ENCODE measurements around the gene HSH2D. TPM values are rescaled to one million over a fixed set of nuclear protein-coding genes. Genes with fewer than 3 reads are reported as not detected.

HSH2D gene
- total and polyA plus RNA-seq, 2 experiments from 2014 or later = 3.5 to 4.0 TPM

DNA sequence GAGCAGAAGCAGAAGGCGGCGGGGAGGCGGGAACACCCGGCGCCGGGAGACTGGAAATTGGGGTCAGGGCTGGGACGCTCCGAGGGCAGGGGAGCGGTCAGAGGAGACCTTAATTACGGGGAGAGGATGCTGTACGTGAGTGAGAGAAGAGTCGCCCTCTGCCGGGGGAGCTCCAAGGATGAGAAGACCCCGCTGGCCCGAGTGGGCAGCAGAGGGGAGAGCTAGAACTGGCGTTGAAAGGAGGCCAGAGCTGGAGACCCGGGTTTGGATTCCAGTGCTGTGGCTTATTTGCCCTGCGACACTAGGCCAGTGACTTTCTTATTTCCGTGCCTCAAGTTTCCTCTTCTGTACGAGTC lies 42.3 kb downstream of the HSH2D start:
- Histone ChIP-seq H3K27ac (peak overlapping the region; percentile 85), H3K4me2 (peak overlapping the region; percentile 85), H3K79me2 (peaks cover 39% of the 10 kb centered on the region), H3K9me2 (replicated peaks; ENCODE audit: insufficient read depth) (no peaks in the 10 kb centered on the region), H3K4me1 (ENCODE audit: insufficient read depth) (peaks cover 8% of the 10 kb centered on the region), H3K9me3 (ENCODE audit: low read depth) (no peaks in the 10 kb centered on the region), H3K36me3 (replicated peaks; ENCODE audit: insufficient read depth, low read depth) (no peaks in the 10 kb centered on the region), H2AFZ (peak overlapping the region; percentile 55), H4K20me1 (ENCODE audit: insufficient read depth, poor library complexity, severe bottlenecking) (no peaks in the 10 kb centered on the region), H3K27me3 (no peaks in the 10 kb centered on the region), H3K4me3 (peak overlapping the region; percentile 60)
- TF ChIP-seq EZH2phosphoT487 (IDR thresholded peaks at IDR 0.05; ENCODE audit: low read depth, severe bottlenecking, unreplicated experiment) = no peak
- TF ChIP-seq, protein P1, sequence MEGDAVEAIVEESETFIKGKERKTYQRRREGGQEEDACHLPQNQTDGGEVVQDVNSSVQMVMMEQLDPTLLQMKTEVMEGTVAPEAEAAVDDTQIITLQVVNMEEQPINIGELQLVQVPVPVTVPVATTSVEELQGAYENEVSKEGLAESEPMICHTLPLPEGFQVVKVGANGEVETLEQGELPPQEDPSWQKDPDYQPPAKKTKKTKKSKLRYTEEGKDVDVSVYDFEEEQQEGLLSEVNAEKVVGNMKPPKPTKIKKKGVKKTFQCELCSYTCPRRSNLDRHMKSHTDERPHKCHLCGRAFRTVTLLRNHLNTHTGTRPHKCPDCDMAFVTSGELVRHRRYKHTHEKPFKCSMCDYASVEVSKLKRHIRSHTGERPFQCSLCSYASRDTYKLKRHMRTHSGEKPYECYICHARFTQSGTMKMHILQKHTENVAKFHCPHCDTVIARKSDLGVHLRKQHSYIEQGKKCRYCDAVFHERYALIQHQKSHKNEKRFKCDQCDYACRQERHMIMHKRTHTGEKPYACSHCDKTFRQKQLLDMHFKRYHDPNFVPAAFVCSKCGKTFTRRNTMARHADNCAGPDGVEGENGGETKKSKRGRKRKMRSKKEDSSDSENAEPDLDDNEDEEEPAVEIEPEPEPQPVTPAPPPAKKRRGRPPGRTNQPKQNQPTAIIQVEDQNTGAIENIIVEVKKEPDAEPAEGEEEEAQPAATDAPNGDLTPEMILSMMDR (IDR thresholded peaks at IDR 0.05; ENCODE audit: poor library complexity) = peak; percentile 50
- WGBS (ENCODE audit: low lambda C conversion rate, missing lambda C conversion rate) = under 1% methylated on average over 20 of the region's 20 CpGs
- DNase-seq (ENCODE audit: low spot score) = peak; percentile 70

- Histone ChIP-seq H3K4me1 (ENCODE audit: insufficient read depth) (peaks cover 8% of the 10 kb centered on the region), H3K36me3 (replicated peaks; ENCODE audit: insufficient read depth, low read depth) (no peaks in the 10 kb centered on the region), H3K4me3 (no peak overlapping the region), H4K20me1 (ENCODE audit: insufficient read depth, poor library complexity, severe bottlenecking) (no peaks in the 10 kb centered on the region), H2AFZ (no peak overlapping the region), H3K27me3 (no peaks in the 10 kb centered on the region), H3K79me2 (peaks cover 39% of the 10 kb centered on the region), H3K9me2 (replicated peaks; ENCODE audit: insufficient read depth) (no peaks in the 10 kb centered on the region), H3K9me3 (ENCODE audit: low read depth) (no peaks in the 10 kb centered on the region), H3K27ac (no peak overlapping the region), H3K4me2 (no peak overlapping the region)
- 98% methylated on average over 3 of the region's 3 CpGs for WGBS (ENCODE audit: low lambda C conversion rate, missing lambda C conversion rate)
- no peak for DNase-seq (ENCODE audit: low spot score)
- no peak for TF ChIP-seq EZH2 (IDR thresholded peaks at IDR 0.05; ENCODE audit: borderline replicate concordance)
- TF ChIP-seq, protein P1 (IDR thresholded peaks at IDR 0.05; ENCODE audit: poor library complexity) = no peak
- TF ChIP-seq EZH2phosphoT487 (IDR thresholded peaks at IDR 0.05; ENCODE audit: low read depth, severe bottlenecking, unreplicated experiment) = no peak
Observed at GRCh38 chr19:16188521-16188920, 45.0 kb downstream of the HSH2D start.

DNA sequence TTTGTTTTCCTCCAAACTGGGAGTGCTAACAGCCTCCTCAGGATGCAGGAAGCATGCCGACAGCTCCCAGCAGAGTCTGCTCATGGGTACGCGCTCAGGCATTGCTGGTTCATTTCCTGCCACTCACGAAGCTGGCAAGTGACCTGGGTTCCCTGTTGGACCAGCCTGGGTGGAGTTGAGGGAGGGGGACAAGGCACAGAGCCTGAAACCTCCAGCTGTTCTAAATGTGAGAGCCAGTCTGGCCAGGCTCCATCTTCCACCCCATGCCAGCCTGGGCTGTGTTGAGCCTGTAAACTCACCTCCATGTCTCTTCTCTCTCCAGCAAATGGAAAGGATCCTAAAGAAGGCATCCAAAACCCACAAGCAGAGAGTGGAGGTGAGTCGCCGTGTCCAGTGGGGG lies 46.7 kb downstream of the HSH2D start:
- no peaks in the 10 kb centered on the region for H3K9me3 ChIP-seq (ENCODE audit: low read depth)
- H3K27me3 ChIP-seq = no peaks in the 10 kb centered on the region
- no peak for TF ChIP-seq EZH2phosphoT487 (IDR thresholded peaks at IDR 0.05; ENCODE audit: low read depth, severe bottlenecking, unreplicated experiment)
- TF ChIP-seq, protein P1 (IDR thresholded peaks at IDR 0.05; ENCODE audit: poor library complexity) = no peak
- H3K4me1 ChIP-seq (ENCODE audit: insufficient read depth) = peaks cover 8% of the 10 kb centered on the region
- no peak overlapping the region for H3K4me2 ChIP-seq
- no peak overlapping the region for H3K27ac ChIP-seq
- no peak overlapping the region for H2AFZ ChIP-seq
- no peaks in the 10 kb centered on the region for H3K36me3 ChIP-seq (replicated peaks; ENCODE audit: insufficient read depth, low read depth)
- no peaks in the 10 kb centered on the region for H3K9me2 ChIP-seq (replicated peaks; ENCODE audit: insufficient read depth)
- H3K79me2 ChIP-seq = peaks cover 39% of the 10 kb centered on the region
- DNase-seq (ENCODE audit: low spot score) = no peak
- no peak overlapping the region for H3K4me3 ChIP-seq
- WGBS (ENCODE audit: low lambda C conversion rate, missing lambda C conversion rate) = 86% methylated on average over 6 of the region's 6 CpGs
- H4K20me1 ChIP-seq (ENCODE audit: insufficient read depth, poor library complexity, severe bottlenecking) = no peaks in the 10 kb centered on the region

DNA sequence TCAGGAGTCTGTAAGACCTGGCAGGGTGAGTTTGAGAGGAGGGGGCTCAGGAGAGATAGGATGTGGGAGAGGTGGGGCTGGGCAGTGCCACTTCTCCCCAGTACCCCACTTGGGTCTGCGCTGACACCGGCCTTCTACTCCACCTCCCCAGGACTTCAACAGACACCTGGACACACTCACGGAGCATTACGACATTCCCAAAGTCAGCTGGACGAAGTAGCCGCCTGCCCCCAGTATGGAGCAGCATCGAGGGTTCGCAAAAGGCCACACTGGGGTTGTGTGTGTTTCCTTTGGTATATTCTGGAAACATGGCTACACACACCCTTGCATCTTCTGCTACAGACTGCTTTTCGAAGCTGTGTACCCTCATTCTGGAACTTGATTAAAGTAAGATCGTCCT lies 47.3 kb downstream of the HSH2D start:
- 97% methylated on average over 10 of the region's 10 CpGs for WGBS (ENCODE audit: low lambda C conversion rate, missing lambda C conversion rate)
- H2AFZ ChIP-seq = no peak overlapping the region
- TF ChIP-seq EZH2 (IDR thresholded peaks at IDR 0.05; ENCODE audit: borderline replicate concordance) (no peak), EZH2phosphoT487 (IDR thresholded peaks at IDR 0.05; ENCODE audit: low read depth, severe bottlenecking, unreplicated experiment) (no peak)
- no peaks in the 10 kb centered on the region for H3K27me3 ChIP-seq
- H3K9me3 ChIP-seq (ENCODE audit: low read depth) = no peaks in the 10 kb centered on the region
- no peak overlapping the region for H3K27ac ChIP-seq
- no peaks in the 10 kb centered on the region for H3K36me3 ChIP-seq (replicated peaks; ENCODE audit: insufficient read depth, low read depth)
- DNase-seq (ENCODE audit: low spot score) = no peak
- H3K4me3 ChIP-seq = no peak overlapping the region
- H3K9me2 ChIP-seq (replicated peaks; ENCODE audit: insufficient read depth) = no peaks in the 10 kb centered on the region
- H3K4me1 ChIP-seq (ENCODE audit: insufficient read depth) = peaks cover 8% of the 10 kb centered on the region
- H4K20me1 ChIP-seq (ENCODE audit: insufficient read depth, poor library complexity, severe bottlenecking) = no peaks in the 10 kb centered on the region
- peaks cover 37% of the 10 kb centered on the region for H3K79me2 ChIP-seq
- no peak overlapping the region for H3K4me2 ChIP-seq
